GM21529 (cell line): ENCODE measurements around the gene CXXC5.
"Not testable (repeated sequence)": the region's sequence is repeated elsewhere in the genome, so short reads cannot be mapped to it uniquely, and the experiment has no call there.

ENCODE experiments used
- ATAC-seq: cut with Tn5 transposase; IDR thresholded peaks from one replicate; pipeline ENCODE4 v1.9.1; 2021; ENCODE audit not compliant: unreplicated experiment

CXXC5 gene

GRCh38 chr5:139709582-139710318 lies 61.6 kb downstream of the CXXC5 start:
- no peak for ATAC-seq

- ATAC-seq = no peak
Measured at GRCh38 chr5:139710319-139711066, 62.3 kb downstream of the CXXC5 start.

- peak; percentile 54 for ATAC-seq
Measured at GRCh38 chr5:139711067-139711905, 63.1 kb downstream of the CXXC5 start.

GRCh38 chr5:139711906-139712224 lies 63.7 kb downstream of the CXXC5 start:
- no peak for ATAC-seq

GRCh38 chr5:139712412-139712811 lies 64.3 kb downstream of the CXXC5 start:
- no peak for ATAC-seq

GRCh38 chr5:139713898-139714297 lies 65.7 kb downstream of the CXXC5 start:
- ATAC-seq = not testable (repeated sequence)

- no peak for ATAC-seq
Measured at GRCh38 chr5:139717221-139717620, 69.1 kb downstream of the CXXC5 start.

GRCh38 chr5:139718403-139718802 lies 70.3 kb downstream of the CXXC5 start:
- not testable (repeated sequence) for ATAC-seq

- not testable (repeated sequence) for ATAC-seq
Measured at GRCh38 chr5:139719970-139720369, 71.8 kb downstream of the CXXC5 start.

GRCh38 chr5:139723986-139724587 lies 75.9 kb downstream of the CXXC5 start:
- no peak for ATAC-seq

- no peak for ATAC-seq
Measured at GRCh38 chr5:139725073-139725830, 77.1 kb downstream of the CXXC5 start.

GRCh38 chr5:139726248-139726647 lies 78.1 kb downstream of the CXXC5 start:
- no peak for ATAC-seq

GRCh38 chr5:139727615-139728014 lies 79.5 kb downstream of the CXXC5 start:
- ATAC-seq = not testable (repeated sequence)

- ATAC-seq = no peak
Measured at GRCh38 chr5:139731281-139731680, 83.1 kb downstream of the CXXC5 start.

- ATAC-seq = no peak
Measured at GRCh38 chr5:139732019-139732418, 83.9 kb downstream of the CXXC5 start.

GRCh38 chr5:139733010-139733688 lies 85.0 kb downstream of the CXXC5 start:
- no peak for ATAC-seq
